Astrocyte (in vitro differentiated cells and primary cell): ENCODE measurements around the gene POT1. TPM values are rescaled to one million over a fixed set of nuclear protein-coding genes. Genes with fewer than 3 reads are reported as not detected.

ENCODE experiments used
- DNase-seq: peaks from one replicate; pipeline ENCODE4 v3.0.0-alpha.2; 2010; ENCODE audit warnings: low read depth
- FAIRE-seq: peaks from 2 replicates; lab custom pipeline; 2011; peaks lifted over from hg19 to GRCh38; lab: Jason Lieb, UNC
- H2AFZ ChIP-seq: 2 replicates; pipeline ENCODE4 v1.6.0; 2012; ENCODE audit warnings: low read depth, low read length, inconsistent platforms
- H3K27ac ChIP-seq: 2 replicates; pipeline ENCODE4 v1.5.1; 2011; ENCODE audit warnings: low read depth, low read length, inconsistent platforms
- H3K27me3 ChIP-seq: 2 replicates; pipeline ENCODE4 v1.6.0; 2011; ENCODE audit warnings: low read length, inconsistent platforms; ENCODE audit not compliant: insufficient read depth
- H3K36me3 ChIP-seq: 2 replicates; pipeline ENCODE4 v1.5.1; 2011; ENCODE audit warnings: low read length, inconsistent platforms; ENCODE audit not compliant: insufficient read depth
- H3K4me1 ChIP-seq: 2 replicates; pipeline ENCODE4 v1.5.1; 2011; ENCODE audit warnings: low read length, inconsistent platforms; ENCODE audit not compliant: insufficient read depth
- H3K4me2 ChIP-seq: 2 replicates; pipeline ENCODE4 v1.6.0; 2012; ENCODE audit warnings: low read length, inconsistent platforms
- H3K4me3 ChIP-seq: 2 replicates; pipeline ENCODE4 v1.5.1; 2011; ENCODE audit warnings: low read depth, mild to moderate bottlenecking, low read length, inconsistent platforms; ENCODE audit not compliant: insufficient read depth
- H3K79me2 ChIP-seq: 2 replicates; pipeline ENCODE4 v1.6.0; 2012; ENCODE audit warnings: mild to moderate bottlenecking, low read length, inconsistent platforms; ENCODE audit not compliant: insufficient read depth
- H3K9ac ChIP-seq: 2 replicates; pipeline ENCODE4 v1.6.0; 2012; ENCODE audit warnings: mild to moderate bottlenecking, low read length, inconsistent platforms
- H3K9me3 ChIP-seq: 2 replicates; pipeline ENCODE4 v1.5.1; 2012; ENCODE audit warnings: low read depth, mild to moderate bottlenecking, low read length, inconsistent platforms; ENCODE audit not compliant: insufficient read depth
- H4K20me1 ChIP-seq: 2 replicates; pipeline ENCODE4 v1.6.0; 2012; ENCODE audit warnings: low read length, inconsistent platforms; ENCODE audit not compliant: insufficient read depth
- H3K27ac Mint-ChIP-seq: one replicate; pipeline ENCODE4 v1.8.0; 2021; ENCODE audit warnings: mild to moderate bottlenecking, mixed read lengths; ENCODE audit not compliant: unreplicated experiment
- H3K27me3 Mint-ChIP-seq: one replicate; pipeline ENCODE4 v1.8.0; 2021; ENCODE audit warnings: low read depth, mixed read lengths; ENCODE audit not compliant: unreplicated experiment
- H3K36me3 Mint-ChIP-seq: one replicate; pipeline ENCODE4 v1.8.0; 2021; ENCODE audit warnings: low read depth, mixed read lengths; ENCODE audit not compliant: unreplicated experiment
- H3K4me1 Mint-ChIP-seq: one replicate; pipeline ENCODE4 v1.8.0; 2021; ENCODE audit warnings: low read depth, mixed read lengths; ENCODE audit not compliant: unreplicated experiment
- H3K4me3 Mint-ChIP-seq: one replicate; pipeline ENCODE4 v1.8.0; 2021; ENCODE audit warnings: mild to moderate bottlenecking, moderate library complexity, mixed read lengths; ENCODE audit not compliant: unreplicated experiment
- H3K9me3 Mint-ChIP-seq: one replicate; pipeline ENCODE4 v1.8.0; 2021; ENCODE audit warnings: mild to moderate bottlenecking, mixed read lengths; ENCODE audit not compliant: unreplicated experiment
- CTCF ChIP-seq: IDR thresholded peaks from 2 replicates; pipeline ENCODE4 v1.5.1; 2011; ENCODE audit warnings: low read depth, mild to moderate bottlenecking, inconsistent platforms, low read length, moderate library complexity; ENCODE audit not compliant: insufficient read depth
- EZH2 ChIP-seq: IDR thresholded peaks from 2 replicates; pipeline ENCODE4 v1.6.1; 2012; ENCODE audit warnings: mild to moderate bottlenecking, low read length, inconsistent platforms; ENCODE audit not compliant: insufficient read depth
- total RNA-seq: library from RNA; stranded (reverse); gene quantifications from 2 replicates; pipeline ENCODE4 v1.2.1, GENCODE V29; 2021

Gene POT1
- total RNA-seq, 1 donor from 2014 or later, result 14.6 TPM

GRCh38 chr7:124790645-124791044 is 139.0 kb downstream of the POT1 start:
- DNase-seq (no peak), FAIRE-seq (no peak)
- Mint-ChIP-seq H3K4me3 (no peak overlapping the region), H3K9me3 (no peaks in the 10 kb centered on the region), H3K36me3 (no peaks in the 10 kb centered on the region), H3K27ac (no peak overlapping the region), H3K4me1 (peaks cover 22% of the 10 kb centered on the region), H3K27me3 (no peaks in the 10 kb centered on the region)
- Histone ChIP-seq H3K9ac (no peak overlapping the region), H4K20me1 (no peaks in the 10 kb centered on the region), H3K9me3 (no peaks in the 10 kb centered on the region), H3K79me2 (no peaks in the 10 kb centered on the region), H2AFZ (no peak overlapping the region), H3K27me3 (no peaks in the 10 kb centered on the region), H3K27ac (no peak overlapping the region), H3K4me3 (no peak overlapping the region), H3K4me1 (no peaks in the 10 kb centered on the region), H3K4me2 (no peak overlapping the region), H3K36me3 (no peaks in the 10 kb centered on the region)
- no peak for TF ChIP-seq EZH2
- no peak for TF ChIP-seq CTCF

GRCh38 chr7:124785994-124786393 is 143.6 kb downstream of the POT1 start:
- no peak for FAIRE-seq
- Histone ChIP-seq H3K4me3 (no peak overlapping the region), H3K9me3 (no peaks in the 10 kb centered on the region), H4K20me1 (no peaks in the 10 kb centered on the region), H3K9ac (no peak overlapping the region), H3K27ac (no peak overlapping the region), H2AFZ (no peak overlapping the region), H3K4me2 (no peak overlapping the region), H3K4me1 (no peaks in the 10 kb centered on the region), H3K36me3 (no peaks in the 10 kb centered on the region), H3K27me3 (no peaks in the 10 kb centered on the region), H3K79me2 (no peaks in the 10 kb centered on the region)
- TF ChIP-seq EZH2 (no peak), CTCF (no peak)
- DNase-seq, result no peak
- Mint-ChIP-seq H3K36me3 (no peaks in the 10 kb centered on the region), H3K9me3 (no peaks in the 10 kb centered on the region), H3K4me3 (no peak overlapping the region), H3K4me1 (peaks cover under 1% of the 10 kb centered on the region), H3K27ac (no peak overlapping the region), H3K27me3 (no peaks in the 10 kb centered on the region)

- Histone ChIP-seq H3K27ac (no peak overlapping the region), H3K4me3 (no peak overlapping the region), H3K27me3 (no peaks in the 10 kb centered on the region), H4K20me1 (no peaks in the 10 kb centered on the region), H3K79me2 (no peaks in the 10 kb centered on the region), H3K4me1 (no peaks in the 10 kb centered on the region), H3K9ac (no peak overlapping the region), H3K4me2 (no peak overlapping the region), H2AFZ (no peak overlapping the region), H3K36me3 (no peaks in the 10 kb centered on the region), H3K9me3 (no peaks in the 10 kb centered on the region)
- Mint-ChIP-seq H3K9me3 (no peaks in the 10 kb centered on the region), H3K27ac (no peak overlapping the region), H3K4me3 (no peak overlapping the region), H3K27me3 (no peaks in the 10 kb centered on the region), H3K4me1 (no peaks in the 10 kb centered on the region), H3K36me3 (no peaks in the 10 kb centered on the region)
- DNase-seq (peak; percentile 26), FAIRE-seq (no peak)
- no peak for TF ChIP-seq EZH2
- peak; percentile 93 for TF ChIP-seq CTCF
Measured at GRCh38 chr7:124784879-124785818, 144.5 kb downstream of the POT1 start.
